HG02943 (cell line): Measurements from ENCODE around the gene NOX3.
"Not testable (repeated sequence)": the region's sequence is repeated elsewhere in the genome, so short reads cannot be mapped to it uniquely, and the experiment has no call there.

Experiments
- ATAC-seq: cut with Tn5 transposase; IDR thresholded peaks from one replicate; pipeline ENCODE4 v1.9.1; 2021; ENCODE audit warnings: mild to moderate bottlenecking, low read depth, moderate library complexity; ENCODE audit not compliant: unreplicated experiment

NOX3 gene

GRCh38 chr6:155377061-155377460 lies 78.6 kb downstream of the NOX3 start:
- ATAC-seq: no peak

- no peak for ATAC-seq
Observed at GRCh38 chr6:155375801-155376200, 79.8 kb downstream of the NOX3 start.

GRCh38 chr6:155374681-155375080 lies 81.0 kb downstream of the NOX3 start:
- no peak for ATAC-seq

- no peak for ATAC-seq
Observed at GRCh38 chr6:155373276-155373675, 82.4 kb downstream of the NOX3 start.

- ATAC-seq: no peak
Observed at GRCh38 chr6:155372256-155372655, 83.4 kb downstream of the NOX3 start.

GRCh38 chr6:155371230-155371629 lies 84.4 kb downstream of the NOX3 start:
- no peak for ATAC-seq

GRCh38 chr6:155366325-155366724 lies 89.3 kb downstream of the NOX3 start:
- no peak for ATAC-seq

GRCh38 chr6:155364844-155365437 lies 90.7 kb downstream of the NOX3 start:
- ATAC-seq: no peak

- not testable (repeated sequence) for ATAC-seq
Observed at GRCh38 chr6:155364021-155364420, 91.6 kb downstream of the NOX3 start.

GRCh38 chr6:155362968-155363632 lies 92.5 kb downstream of the NOX3 start:
- ATAC-seq: not testable (repeated sequence)

- ATAC-seq: no peak
Observed at GRCh38 chr6:155354167-155354566, 101.5 kb downstream of the NOX3 start.

- no peak for ATAC-seq
Observed at GRCh38 chr6:155352811-155353210, 102.8 kb downstream of the NOX3 start.

- ATAC-seq: no peak
Observed at GRCh38 chr6:155352130-155352420, 103.6 kb downstream of the NOX3 start.

- ATAC-seq: peak; percentile 96
Observed at GRCh38 chr6:155351273-155352129, 104.1 kb downstream of the NOX3 start.

GRCh38 chr6:155349956-155350355 lies 105.7 kb downstream of the NOX3 start:
- ATAC-seq: no peak

- ATAC-seq: no peak
Observed at GRCh38 chr6:155349129-155349528, 106.5 kb downstream of the NOX3 start.

- ATAC-seq: no peak
Observed at GRCh38 chr6:155347800-155348199, 107.8 kb downstream of the NOX3 start.

GRCh38 chr6:155346957-155347356 lies 108.7 kb downstream of the NOX3 start:
- no peak for ATAC-seq
